Bronchial epithelial cell (primary cell): ENCODE results near the gene FAM98C. TPM values are rescaled to one million over a fixed set of nuclear protein-coding genes. Genes with fewer than 3 reads are reported as not detected.
A peak's percentile ranks its signal among the peaks of the same experiment; 100 is the strongest.
"Not testable (repeated sequence)": the region's sequence is repeated elsewhere in the genome, so short reads cannot be mapped to it uniquely, and the experiment has no call there.

ENCODE experiments used
- DNase-seq: peaks from one replicate; pipeline ENCODE4 v3.0.0-alpha.2; 2010; ENCODE audit warnings: low read depth
- FAIRE-seq: peaks from 2 replicates; lab custom pipeline; 2011; peaks lifted over from hg19 to GRCh38; lab: Jason Lieb, UNC
- H3K27me3 ChIP-seq: 2 replicates; pipeline ENCODE4 v1.5.1; 2011; ENCODE audit warnings: low read length; ENCODE audit not compliant: control insufficient read depth, insufficient read depth
- H3K36me3 ChIP-seq: 2 replicates; pipeline ENCODE4 v1.5.1; 2011; ENCODE audit warnings: low read length; ENCODE audit not compliant: control insufficient read depth, insufficient read depth
- H3K4me3 ChIP-seq: 2 replicates; pipeline ENCODE4 v1.5.1; 2011; ENCODE audit warnings: mild to moderate bottlenecking, low read depth, low read length, control low read depth
- total RNA-seq: library from RNA; depleted of rRNA; stranded (reverse); fragments of >200 nt; gene quantifications from 2 replicates; pipeline ENCODE4 v1.2.1, GENCODE V29; 2014
- TF ChIP-seq, protein P1 (sequence below): IDR thresholded peaks from 2 replicates; pipeline ENCODE4 v1.5.1; 2011; ENCODE audit warnings: mild to moderate bottlenecking, moderate library complexity, low read length, control low read depth, inconsistent platforms; ENCODE audit not compliant: insufficient read depth, severe bottlenecking

The FAM98C gene
- total RNA-seq, 1 donor from 2014 or later, result 15.0 TPM

DNA sequence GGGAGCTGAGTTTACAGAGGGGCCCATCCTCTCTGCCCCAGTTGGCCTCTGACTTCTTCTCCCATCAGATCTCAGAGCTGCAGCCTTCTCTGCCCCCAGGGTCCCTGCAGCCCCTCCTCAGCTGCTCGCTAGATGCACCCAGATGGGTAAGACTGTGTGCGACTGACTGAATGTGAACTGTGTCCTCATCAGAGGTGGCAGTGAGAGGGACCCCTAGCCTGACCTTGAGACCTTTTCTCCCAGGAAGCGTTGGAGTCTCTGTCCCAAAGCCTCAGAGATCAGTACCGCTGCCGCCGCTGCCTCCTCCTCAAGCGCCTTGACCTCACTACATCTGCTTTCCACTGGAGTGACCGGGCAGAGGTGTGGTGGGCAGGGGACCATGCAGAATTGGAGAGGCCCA, 2.4 kb downstream of the FAM98C start:
- DNase-seq (no peak), FAIRE-seq (no peak)
- TF ChIP-seq, protein P1, sequence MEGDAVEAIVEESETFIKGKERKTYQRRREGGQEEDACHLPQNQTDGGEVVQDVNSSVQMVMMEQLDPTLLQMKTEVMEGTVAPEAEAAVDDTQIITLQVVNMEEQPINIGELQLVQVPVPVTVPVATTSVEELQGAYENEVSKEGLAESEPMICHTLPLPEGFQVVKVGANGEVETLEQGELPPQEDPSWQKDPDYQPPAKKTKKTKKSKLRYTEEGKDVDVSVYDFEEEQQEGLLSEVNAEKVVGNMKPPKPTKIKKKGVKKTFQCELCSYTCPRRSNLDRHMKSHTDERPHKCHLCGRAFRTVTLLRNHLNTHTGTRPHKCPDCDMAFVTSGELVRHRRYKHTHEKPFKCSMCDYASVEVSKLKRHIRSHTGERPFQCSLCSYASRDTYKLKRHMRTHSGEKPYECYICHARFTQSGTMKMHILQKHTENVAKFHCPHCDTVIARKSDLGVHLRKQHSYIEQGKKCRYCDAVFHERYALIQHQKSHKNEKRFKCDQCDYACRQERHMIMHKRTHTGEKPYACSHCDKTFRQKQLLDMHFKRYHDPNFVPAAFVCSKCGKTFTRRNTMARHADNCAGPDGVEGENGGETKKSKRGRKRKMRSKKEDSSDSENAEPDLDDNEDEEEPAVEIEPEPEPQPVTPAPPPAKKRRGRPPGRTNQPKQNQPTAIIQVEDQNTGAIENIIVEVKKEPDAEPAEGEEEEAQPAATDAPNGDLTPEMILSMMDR, result no peak
- no peak overlapping the region for H3K4me3 ChIP-seq
- no peaks in the 10 kb centered on the region for H3K27me3 ChIP-seq
- peaks cover 12% of the 10 kb centered on the region for H3K36me3 ChIP-seq

DNA sequence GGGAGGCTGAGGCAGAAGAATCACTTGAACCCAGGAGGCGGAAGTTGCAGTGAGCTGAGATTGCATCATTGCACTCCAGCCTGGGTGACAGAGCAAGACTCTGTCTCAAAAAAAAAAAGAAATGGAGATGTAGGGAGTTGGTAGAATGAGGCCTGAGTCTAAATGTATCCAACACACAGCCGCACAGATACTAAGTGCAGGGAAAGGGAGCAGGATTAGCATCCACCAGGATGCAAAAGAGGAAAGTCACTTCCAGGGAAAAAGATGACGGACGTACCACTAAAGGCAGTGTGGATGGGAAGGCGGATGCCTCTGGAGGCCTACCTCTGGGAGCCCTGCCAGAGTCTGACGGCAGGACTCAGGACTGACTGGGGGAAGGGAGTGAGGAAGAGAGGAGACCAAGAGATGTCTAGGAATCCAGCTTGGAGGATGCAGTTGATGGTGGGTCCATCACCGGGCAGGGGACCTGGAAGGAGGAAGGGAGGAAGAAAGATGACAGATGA, 6.8 kb downstream of the FAM98C start:
- FAIRE-seq (peak; percentile 88), DNase-seq (no peak)
- Histone ChIP-seq H3K36me3 (peaks cover 12% of the 10 kb centered on the region), H3K27me3 (no peaks in the 10 kb centered on the region), H3K4me3 (no peak overlapping the region)
- TF ChIP-seq, protein P1, result no peak

DNA sequence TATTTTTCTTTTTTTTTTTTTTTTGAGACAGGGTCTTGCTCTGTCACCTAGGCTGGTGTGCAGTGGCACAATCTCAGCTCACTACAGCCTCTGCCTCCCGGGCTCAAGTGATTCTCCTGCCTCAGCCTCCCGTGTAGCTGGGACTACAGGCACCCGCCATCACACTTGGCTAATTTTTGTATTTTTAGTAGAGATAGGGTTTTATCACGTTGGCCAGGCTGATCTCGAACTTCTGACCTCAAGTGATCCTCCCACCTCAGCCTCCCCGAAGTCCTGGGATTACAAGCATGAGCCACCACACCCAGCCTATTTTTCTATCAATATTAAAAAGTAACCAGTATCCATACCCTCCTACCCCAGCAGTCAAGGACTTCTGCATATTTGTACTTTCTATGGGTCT, 7.5 kb downstream of the FAM98C start:
- FAIRE-seq, result not testable (repeated sequence)

DNA sequence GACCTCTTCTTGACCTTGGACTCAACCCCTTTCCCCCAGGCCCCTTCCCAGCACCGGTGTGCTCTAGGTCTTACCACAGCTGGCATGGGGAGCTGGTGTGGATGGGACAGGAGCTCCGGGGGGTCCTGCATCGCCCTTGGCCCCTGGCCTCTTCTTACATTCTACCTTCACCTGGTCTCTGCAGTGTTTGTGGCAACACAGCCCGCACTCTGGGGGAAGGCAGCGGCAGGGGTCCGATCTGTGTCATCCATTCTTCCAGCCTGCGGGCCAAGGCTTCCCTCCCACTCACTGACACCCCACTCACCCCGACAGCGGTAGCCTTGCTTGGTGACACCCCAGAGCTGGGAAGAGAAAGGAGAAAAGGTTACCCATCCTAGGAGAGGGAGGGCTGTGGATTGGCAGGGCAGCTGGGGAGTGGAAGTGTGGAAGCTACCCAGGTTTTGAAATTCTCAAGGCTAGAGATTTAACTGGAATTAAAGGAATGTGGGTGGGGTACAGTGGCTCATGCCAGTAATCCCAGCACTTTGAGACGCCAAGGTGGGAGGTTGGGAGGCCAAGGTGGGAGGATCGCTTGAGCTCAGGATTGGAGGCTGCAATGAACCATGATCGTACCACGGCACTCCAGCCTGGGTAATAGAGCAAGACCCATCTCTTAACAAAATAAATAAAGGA, 8.3 kb downstream of the FAM98C start:
- Histone ChIP-seq H3K36me3 (peaks cover 6% of the 10 kb centered on the region), H3K4me3 (no peak overlapping the region), H3K27me3 (no peaks in the 10 kb centered on the region)
- no peak for FAIRE-seq
- no peak for DNase-seq
- TF ChIP-seq, protein P1, result no peak

More for the DNA sequence above, 7.5 kb downstream of the FAM98C start:
- not testable (repeated sequence) for H3K36me3 ChIP-seq, H3K4me3 ChIP-seq, H3K27me3 ChIP-seq, DNase-seq

DNA sequence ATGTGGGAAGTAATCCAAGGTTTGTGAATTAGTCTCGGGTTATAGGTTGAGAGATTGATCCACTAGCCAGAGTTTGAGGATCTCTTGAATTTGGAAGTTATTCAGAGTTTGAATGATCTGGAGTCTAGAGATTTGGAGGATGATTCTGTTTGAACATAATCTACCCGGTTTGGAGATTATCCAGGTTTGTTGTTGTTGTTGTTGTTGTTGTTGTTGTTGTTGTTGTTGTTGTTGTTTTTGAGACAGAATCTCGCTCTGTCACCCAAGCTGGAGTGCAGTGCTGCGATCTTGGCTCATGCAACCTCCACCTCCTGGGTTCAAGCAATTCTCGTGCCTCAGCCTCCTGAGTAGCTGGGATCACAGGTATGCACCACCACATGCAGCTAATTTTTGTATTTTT, 9.0 kb downstream of the FAM98C start:
- not testable (repeated sequence) for FAIRE-seq, H3K36me3 ChIP-seq, DNase-seq, H3K4me3 ChIP-seq, H3K27me3 ChIP-seq

DNA sequence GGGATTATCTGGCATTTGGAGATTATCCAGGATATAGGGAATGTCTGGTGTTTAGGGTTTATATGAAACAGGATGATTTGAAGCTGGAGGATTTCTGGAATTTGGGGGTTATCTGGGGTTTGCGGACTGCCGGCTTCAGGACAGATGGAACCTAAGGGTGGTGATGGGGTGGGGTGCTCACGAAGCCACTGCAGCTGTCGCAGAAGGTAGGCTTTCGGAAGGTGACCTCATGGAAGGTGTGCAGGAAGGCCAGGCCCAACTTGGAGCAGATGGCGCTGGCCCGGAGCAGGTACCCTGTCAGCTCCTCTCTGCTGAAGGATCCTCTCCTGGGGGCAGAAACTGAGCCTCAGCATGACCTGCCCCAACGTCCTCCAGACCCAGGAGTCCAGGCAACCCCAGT, 9.6 kb downstream of the FAM98C start:
- DNase-seq (no peak), FAIRE-seq (no peak)
- no peak overlapping the region for H3K4me3 ChIP-seq
- H3K27me3 ChIP-seq, result no peaks in the 10 kb centered on the region
- H3K36me3 ChIP-seq, result no peaks in the 10 kb centered on the region
- TF ChIP-seq, protein P1, result no peak

DNA sequence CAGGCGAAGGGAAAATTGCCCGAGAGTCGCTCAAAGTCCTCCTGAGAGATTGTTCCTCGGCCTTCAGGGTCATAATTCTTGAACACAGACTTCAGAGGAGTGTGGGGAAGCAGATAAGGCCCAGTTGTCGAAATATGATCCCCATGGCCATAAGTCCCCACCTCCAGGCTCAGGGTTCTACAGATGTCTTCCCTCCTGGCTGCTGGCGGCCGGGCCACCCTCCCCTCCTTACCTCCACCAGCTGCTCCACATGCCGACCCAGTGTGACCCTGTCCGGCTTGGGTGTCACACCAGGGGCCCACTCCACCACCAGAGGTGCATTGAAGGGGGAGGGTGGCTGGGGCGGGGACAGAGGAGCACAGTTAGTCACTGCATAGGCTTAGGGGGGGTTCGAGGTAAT, 10.1 kb downstream of the FAM98C start:
- FAIRE-seq, result no peak
- H3K4me3 ChIP-seq, result no peak overlapping the region
- no peaks in the 10 kb centered on the region for H3K36me3 ChIP-seq

More for the DNA sequence above, 10.1 kb downstream of the FAM98C start:
- H3K27me3 ChIP-seq, result no peaks in the 10 kb centered on the region
- TF ChIP-seq, protein P1, result no peak
- DNase-seq, result no peak
